ENCODE measurements around the gene PPP4R4.
A peak's percentile ranks its signal among the peaks of the same experiment; 100 is the strongest.

The PPP4R4 gene, protein sequence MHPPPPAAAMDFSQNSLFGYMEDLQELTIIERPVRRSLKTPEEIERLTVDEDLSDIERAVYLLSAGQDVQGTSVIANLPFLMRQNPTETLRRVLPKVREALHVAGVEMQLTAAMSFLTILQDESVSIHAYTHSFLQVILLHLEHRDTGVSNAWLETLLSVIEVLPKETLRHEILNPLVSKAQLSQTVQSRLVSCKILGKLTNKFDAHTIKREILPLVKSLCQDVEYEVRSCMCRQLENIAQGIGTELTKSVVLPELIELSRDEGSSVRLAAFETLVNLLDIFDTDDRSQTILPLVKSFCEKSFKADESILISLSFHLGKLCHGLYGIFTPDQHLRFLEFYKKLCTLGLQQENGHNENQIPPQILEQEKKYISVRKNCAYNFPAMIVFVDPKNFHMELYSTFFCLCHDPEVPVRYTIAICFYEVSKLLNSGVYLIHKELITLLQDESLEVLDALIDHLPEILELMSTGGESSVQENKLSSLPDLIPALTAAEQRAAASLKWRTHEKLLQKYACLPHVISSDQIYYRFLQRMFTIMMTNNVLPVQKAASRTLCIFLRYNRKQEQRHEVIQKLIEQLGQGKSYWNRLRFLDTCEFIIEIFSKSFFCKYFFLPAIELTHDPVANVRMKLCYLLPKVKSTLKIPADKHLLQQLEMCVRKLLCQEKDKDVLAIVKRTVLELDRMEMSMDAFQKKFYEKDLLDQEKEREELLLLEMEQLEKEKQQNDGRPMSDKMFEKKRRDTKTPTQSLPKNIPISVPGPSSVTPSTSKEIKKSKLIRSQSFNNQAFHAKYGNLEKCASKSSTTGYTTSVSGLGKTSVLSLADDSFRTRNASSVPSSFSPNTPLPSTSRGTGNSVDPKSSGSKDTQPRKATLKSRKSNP

DNA sequence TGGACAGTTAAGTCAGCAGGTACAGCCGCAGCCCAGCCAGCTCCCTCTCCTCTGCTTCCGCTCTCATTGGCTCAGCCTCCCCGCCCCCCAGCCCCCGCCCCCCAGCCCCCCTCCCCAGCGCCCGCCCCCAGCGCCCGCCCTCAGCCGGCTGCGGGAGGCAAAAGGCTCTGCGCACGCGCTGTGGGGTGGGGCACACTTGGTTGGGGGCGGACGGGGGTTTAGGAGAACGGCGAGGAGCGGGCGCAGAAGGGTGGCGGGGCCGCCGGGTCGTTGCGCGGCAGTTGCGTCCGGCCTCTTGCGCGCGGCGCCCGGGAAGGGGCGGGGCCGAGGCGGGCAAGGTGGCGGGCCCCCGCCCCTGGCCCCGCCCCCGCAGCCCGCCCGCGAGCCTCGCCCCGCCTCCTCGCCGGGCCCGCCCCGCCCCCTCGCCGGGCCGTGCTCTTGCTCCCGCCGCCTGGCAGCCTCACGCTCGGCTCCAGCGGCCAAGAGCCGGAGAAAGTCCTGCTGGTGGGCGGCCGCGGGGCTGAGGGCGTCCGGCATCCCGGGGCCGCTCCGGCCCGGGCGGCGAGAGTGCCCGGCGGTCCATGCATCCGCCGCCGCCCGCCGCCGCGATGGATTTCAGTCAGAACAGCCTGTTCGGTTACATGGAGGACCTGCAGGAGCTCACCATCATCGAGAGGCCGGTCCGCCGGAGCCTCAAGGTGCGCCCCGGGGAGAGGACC, at the start of gene PPP4R4:
PPP4R4 (plus strand) TSS at position 438 of the 719 bp plus-strand sequence; CDS start at position 582, 144 bp downstream.
- peak; percentile 59 for DNase-seq (ENCODE audit: low spot score)

DNA sequence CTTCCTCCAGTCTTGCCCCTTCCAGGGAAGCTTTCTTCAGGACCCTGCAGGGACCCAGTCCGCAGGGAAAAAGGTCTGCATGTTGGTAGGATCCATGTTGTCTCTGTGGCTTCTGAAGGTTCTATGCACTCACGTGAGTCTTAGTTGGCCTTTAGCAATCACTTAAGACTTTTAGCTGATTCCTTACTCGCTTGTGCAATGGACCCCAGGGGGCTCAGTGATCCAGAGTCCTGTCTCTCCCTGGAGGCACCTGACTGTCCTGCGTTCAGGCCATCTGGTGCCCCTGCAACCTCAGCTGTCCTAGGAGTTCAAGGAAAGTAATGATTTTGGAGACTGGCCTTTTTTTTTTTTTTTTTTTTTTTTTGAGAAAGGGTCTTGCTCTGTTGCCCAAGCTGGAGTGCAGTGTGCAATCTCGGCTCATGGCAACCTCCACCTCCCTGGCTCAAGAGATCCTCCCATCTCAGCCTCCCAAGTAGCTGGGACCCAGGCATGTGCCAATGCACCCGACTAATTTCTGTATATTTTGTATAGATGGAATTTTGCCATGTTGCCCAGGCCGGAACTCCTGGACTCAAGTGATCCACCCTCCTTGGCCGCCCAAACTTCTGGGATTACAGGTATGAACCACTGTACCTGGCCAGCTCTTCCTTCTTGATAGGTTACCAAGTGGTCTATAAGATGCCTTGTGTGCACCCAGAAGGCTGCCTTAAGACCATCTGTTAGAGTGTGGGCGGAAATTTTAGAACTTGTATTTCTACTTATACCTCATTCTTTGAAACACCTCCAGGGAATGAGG, 49.3 kb upstream of the PPP4R4 start:
- no peak for DNase-seq (ENCODE audit: low spot score)

DNA sequence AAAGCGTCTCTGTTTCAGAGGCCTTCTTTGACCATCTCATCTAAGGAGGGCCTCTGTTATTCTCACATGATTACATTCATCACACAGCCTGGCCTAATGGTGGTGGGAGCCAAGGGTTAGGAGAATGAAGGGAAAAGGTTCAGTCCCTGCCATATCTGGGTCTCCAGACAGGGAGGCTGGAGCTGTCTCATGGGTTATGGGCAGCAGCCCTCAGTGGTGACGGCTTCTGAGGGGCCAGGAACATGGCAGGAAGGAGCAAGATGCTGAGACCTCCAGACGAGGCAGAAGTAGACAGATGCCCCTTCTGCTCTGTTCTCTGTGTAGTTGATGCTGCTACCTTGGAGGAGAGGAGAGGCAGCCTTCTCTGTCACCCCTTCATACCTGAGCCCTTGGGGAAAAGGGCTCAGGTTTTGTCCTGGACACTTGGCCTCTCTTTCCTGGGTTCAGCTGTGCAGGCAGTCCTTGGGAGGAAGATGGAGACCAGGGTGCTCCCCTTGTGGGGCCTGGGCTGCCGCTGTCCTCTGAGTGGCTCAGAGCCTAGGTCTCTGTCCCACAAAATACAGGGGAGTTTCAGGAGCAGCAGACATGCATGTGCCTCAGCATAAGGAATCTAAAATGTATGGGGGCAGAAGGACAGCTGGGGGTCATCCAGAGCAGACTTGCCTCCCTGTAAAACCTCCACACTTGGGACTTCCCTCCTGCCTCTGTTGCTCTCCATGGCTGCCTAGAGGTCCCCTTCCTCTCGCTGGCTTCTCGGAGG, 48.3 kb upstream of the PPP4R4 start:
- no peak for DNase-seq (ENCODE audit: low spot score)

DNA sequence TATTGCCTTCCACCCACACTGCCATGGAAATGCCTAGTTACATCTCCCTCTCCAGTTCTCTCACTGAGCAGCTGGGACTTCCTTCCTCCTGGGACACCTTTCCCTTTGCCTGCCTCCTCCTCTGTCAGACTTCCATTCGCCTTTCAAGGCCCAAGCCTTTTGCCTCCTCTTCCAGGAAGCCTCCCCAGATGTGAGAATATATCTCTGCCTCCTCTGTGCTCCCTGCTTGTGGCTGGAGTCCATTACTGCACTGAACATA, 47.8 kb upstream of the PPP4R4 start:
- no peak for DNase-seq (ENCODE audit: low spot score)

DNA sequence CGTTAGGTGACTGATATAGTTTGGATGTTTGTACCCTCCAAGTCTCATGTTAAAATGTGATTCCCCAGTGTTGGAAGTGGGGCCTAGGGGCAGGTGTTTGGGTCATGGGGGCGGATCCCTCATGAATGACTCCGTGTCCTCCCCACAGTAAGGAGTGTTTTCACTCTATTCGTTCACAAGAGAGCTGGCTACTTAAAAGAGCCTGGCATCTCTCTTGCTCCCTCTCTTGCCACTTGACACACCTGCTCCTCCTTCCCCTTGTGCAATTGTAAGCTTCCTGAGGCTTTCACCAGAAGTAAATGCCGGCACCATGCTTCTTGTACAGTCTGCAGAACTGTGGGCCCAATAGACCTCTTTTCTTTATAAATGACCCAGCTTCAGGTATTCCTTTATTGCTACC, 47.3 kb upstream of the PPP4R4 start:
- DNase-seq (ENCODE audit: low spot score) = no peak

DNA sequence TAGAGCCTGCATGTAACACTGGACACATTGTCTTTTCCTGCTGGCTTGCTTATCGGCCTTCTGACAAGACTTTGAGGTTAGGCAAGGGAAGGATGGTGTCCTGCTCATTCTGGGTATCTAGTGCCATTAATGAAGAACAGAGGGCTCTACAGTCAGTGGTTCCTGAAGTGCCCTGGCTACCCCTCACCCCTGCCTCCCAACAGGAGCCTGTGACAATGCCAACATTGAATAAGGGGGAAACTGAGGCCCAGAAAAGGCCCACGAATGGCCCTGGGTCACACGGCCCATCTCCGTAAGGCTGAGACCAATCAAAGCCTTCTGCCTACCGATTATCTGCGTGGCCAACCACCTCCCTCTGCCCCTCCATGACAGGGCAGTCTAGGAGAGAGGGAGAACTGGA, 46.8 kb upstream of the PPP4R4 start:
- no peak for DNase-seq (ENCODE audit: low spot score)

DNA sequence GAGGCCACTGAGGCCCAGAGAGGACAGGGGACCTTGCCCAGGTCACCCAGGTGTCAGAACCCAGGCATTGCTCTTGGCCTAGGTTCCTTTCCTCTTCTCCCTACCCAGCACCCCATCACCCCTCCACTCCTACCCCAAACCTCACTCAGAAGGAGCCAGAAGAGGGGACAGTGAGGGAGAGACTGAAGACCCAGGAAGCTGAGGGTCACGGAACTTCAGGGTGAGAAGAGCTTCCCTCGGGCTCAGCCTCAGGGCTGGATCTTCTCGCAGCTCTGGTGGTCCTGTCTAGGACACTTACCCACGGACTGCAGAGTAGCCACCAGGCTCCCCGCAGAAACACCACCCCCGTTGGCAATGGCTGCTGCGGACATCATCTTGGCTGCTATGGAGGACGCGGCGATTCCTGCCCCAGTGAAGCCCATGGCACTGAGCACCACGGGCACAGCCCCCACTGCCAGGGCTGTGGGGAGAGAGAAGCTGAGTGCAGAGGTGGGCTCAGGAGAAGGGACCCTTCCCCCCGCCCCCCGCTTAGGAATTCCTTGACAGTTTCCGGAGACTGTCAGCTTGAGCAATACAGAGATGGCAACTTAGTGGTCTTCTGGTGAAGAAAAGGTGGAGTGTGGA, 45.8 kb upstream of the PPP4R4 start:
- no peak for DNase-seq (ENCODE audit: low spot score)

DNA sequence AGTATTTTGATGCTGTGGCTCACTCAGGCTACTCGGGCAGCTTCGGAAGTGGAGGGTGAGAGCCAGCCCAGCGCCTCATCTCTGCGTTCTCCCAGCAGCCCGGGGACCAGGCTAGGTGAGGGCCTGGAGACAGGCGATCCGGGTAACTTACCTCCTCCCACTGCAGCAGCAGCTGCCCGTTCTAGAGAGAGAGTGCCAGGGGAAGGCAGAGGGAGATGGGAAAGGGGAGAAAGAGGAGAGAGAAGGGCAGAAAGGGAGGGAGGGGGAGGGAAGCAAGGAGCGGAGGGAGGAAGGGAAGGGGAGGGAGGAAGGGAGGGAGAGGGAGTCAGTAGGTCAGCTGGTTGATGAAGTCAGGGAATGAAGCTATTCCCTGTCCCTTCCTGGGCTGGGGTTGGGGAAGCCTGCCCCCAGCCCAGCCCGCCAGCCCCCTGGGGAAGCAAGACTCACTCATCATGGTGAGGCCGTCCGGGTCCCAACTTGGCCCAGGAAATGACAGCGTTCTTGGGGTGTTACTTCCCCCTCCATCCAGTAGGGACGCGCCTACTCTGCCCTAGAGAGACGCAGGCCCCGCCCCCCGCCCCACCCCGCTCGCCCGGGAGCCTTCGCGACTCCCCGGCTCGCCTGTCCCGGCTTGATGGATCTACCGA, 44.9 kb upstream of the PPP4R4 start, which contains the start of gene IFI27L2:
IFI27L2 (minus strand) TSS at position 494 of the 647 bp plus-strand sequence; CDS start at position 454, 40 bp downstream.
- peak; percentile 67 for DNase-seq (ENCODE audit: low spot score)

DNA sequence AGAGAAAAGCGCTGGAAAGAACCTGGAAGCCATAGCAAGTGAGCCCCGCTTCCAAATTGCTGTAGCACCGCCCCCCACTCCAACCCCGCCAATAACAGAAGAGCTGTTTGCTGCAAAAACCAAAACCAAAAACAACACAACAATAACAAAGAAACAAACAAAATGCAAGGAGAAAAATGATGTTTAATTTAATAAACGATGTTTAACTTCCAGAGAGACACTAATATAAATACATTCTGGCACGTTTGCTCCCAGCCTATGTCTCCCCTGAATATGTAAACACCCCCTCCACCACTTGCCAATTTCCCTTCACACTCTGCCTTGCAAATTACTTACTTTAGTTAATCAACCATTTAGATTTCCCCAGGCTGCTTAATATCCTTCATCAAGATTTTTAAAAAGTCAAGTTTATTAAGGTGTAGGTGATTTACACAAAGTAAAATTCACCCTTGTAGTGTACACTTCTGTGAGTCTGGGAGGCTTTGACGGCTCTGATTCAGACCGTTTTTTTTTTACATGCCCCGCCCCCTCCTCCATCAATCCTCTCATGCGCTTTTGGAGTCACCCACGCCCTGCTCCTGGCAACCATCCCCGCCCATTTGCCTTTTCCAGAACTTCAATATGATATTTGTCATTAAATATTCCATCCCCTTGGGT, 44.2 kb upstream of the PPP4R4 start:
- DNase-seq (ENCODE audit: low spot score) = peak; percentile 58

DNA sequence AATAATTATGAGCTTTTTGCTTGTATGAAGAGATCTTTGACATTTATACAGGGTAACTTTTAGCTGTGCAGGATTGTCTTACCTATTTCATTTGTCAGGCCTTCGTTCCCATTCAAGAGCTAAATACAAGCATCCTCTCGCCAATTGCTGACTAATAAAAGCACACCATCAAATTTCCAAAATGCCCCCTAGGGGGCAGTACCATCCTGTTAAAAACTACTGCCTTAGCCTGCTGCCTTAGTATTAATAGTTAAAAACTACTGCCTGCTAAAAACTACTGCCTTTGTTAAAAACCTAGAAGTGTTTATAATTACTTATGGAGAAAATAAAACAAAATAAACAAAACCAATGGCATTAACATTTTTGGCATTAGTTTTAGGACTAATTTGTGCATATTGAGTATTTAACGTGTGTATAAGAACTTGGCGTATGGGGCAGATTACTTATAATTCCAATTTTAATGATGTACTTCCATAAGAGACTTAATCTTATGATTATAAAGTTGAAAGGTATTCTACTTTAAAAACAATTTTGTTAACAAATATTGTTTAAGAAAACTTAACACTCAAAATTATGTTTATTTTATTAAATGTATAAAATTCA, 41.7 kb upstream of the PPP4R4 start:
- DNase-seq (ENCODE audit: low spot score) = peak; percentile 78

DNA sequence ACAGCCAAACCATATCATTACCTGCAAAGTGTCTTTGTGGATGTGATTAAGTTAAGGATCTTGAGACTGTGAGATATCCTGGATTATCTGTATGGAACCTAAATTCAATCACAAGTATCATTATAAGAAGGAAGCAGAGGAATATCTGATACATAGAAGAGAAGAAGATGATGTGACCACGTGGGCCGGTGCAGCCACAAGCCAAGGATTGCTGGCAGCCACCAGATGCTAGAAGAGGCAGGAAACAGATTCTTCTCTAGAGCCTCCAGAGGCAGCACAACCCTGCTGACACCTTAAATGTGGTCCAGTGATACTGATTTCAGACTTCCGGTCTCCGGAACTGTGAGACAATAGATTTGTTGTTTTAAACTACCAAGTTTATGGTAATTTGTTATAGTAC, 38.6 kb upstream of the PPP4R4 start:
- DNase-seq (ENCODE audit: low spot score) = no peak

DNA sequence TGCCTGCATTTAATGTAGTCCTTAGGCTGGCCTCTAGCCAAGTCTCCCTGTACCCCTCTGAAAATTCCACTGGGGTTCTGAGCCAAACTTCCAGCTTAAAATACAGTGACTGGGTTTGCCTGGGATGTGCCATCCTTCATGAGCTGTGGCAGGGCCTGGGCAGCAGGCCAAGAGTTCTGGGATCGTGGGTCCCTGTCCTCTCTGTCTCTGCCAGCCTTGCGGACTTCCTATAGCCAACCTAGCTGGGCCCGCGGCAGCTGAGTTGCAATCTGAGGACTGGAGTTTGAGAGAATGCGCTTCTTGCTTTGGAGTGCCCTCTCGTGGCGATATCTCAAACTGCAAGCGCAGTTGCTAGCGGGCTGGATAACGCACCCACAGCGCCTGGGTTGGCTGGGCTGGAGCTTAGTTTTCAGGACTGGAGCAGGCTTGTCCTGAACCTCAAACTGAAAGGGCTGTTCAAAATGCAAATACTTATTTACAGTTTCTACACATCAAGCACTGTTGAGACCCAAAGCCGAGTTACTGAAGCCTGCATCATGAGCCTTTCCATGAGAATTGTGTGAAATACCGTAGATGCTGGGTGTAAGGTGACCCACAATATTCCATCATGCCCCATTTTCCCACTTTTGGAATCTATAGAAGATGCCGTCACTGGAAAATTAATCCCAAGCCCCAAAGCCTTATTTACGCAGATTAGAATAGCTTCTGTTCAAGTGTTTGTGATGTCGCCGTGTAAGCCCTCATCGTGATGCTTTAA, 37.4 kb upstream of the PPP4R4 start:
- peak; percentile 80 for DNase-seq (ENCODE audit: low spot score)

DNA sequence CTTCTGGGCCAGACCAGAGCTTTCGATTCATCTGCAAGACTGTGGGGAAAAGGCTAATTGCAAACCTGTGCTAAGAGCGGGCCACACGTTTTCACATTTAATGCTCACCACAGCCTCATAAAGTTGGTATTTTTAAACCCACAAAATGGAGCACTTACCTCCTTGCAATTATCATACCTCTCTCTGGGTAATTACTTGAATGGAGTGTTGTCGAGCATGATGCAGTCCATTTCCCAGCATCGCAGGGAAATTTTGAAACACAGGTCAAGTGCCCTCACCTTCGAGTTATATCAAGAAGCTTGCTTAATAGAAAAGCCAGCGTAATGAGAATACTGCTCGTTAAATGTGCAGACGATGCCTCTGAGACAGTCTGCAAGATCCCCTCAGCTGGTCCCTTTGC, 35.9 kb upstream of the PPP4R4 start:
- no peak for DNase-seq (ENCODE audit: low spot score)

DNA sequence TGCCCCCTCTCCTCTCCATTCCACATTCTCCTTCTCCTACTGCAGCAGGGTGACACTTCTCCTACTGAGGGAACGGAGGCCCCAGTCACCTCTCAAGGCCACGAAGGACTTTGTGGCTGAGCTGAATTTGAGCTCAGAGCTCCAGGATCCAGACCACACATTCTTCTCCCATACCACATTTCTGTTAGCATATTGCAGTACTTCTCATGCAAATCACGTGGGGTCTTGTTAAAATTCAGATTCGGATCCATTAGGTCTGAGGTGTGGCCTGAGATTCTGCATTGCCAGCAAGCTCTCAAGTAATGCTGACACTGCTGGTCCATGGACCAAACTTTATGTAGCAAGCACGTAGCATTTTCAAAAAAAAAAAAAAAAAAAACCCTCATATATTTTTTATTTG, 35.1 kb upstream of the PPP4R4 start:
- DNase-seq (ENCODE audit: low spot score) = no peak

DNA sequence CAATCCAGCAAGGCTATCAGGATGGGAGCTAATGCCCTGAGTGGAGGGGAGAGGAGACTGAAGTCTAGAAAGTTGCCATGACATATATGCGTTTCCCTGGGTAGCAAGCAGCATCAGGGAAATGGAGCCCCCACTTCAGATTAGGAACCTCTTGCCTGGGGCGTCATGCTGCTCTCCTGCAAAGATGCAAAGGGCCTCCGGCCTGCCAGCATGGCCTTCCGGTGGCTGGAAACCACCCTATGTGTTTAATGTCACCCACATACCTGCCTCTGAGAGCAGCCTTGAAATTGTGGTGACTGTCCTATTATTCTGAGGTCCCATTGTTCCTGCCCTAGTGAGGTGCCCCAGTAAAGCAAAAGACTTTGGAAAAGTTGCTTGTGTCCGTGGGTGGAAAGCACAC, 34.7 kb upstream of the PPP4R4 start:
- DNase-seq (ENCODE audit: low spot score) = no peak

DNA sequence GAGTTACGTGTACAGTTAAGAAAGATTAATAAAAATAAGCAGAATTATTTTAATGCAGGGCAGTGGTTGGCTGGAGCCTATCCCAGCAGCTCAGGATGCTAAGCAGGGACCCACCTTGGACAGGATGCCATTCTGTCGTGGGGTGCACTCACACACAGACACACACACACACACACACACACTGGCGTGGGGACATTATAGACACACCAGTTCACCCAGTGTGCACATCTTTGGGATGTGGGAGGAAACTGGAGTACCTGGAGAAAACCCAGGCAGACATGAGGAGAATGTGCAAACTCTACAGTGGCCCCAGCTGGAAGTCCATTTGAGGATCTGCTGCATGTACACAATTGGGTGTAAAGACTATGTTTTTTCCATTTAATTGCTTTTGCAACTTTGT, 31.9 kb upstream of the PPP4R4 start:
- no peak for DNase-seq (ENCODE audit: low spot score)

DNA sequence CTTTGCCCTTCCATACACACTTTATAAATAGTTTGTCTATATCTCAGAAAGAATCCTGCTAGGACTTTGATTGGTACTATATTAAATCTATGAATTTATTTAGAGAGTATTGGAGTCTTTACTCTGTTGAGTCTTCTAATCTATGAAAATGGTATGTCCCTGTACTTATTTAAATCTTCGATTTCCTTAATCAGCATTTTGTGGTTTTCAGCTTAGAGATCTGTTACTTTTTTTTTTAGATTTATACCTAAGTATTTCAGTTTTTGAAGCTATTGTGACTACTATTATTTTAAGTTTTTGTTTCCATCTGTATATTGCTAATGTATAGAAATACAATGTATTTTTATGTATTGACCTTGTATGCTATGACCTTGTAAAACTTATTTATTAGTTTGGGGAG, 31.3 kb upstream of the PPP4R4 start:
- no peak for DNase-seq (ENCODE audit: low spot score)

DNA sequence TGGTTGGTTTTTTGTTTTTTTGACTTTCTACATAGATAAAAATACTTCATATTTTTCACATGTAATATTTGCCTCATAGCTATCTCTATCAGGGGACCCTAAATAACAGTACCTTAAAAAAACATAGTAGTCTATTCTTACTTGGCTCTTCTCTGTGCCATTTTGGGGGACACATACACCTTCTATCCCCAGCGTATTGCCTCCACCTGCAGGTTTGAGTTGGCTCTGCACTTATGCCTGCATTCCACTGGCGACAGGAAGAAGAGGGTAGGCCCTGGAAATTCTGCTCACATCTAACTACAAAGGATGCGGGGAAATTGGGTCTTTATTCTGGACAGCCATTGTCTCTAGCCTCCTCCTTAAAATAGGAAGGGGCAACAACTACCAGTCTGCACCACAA, 30.9 kb upstream of the PPP4R4 start:
- DNase-seq (ENCODE audit: low spot score) = no peak
